GM12873 (cell line): ENCODE results near the gene SMCO2.

ENCODE experiments used
- CTCF ChIP-seq: IDR thresholded peaks from 2 replicates; pipeline ENCODE4 v1.5.1; 2012; ENCODE audit warnings: low read depth, mild to moderate bottlenecking, moderate library complexity, low read length, control low read depth; ENCODE audit not compliant: insufficient read depth; ENCODE audit errors: missing control alignments

The SMCO2 gene

GRCh38 chr12:27534765-27535161 is 88.2 kb downstream of the SMCO2 start:
- no peak for TF ChIP-seq CTCF

GRCh38 chr12:27535318-27535717 is 88.8 kb downstream of the SMCO2 start:
- TF ChIP-seq CTCF = no peak

GRCh38 chr12:27537855-27538675 is 91.5 kb downstream of the SMCO2 start:
- TF ChIP-seq CTCF = no peak

- no peak for TF ChIP-seq CTCF
These were observed 92.7 kb downstream of the SMCO2 start for GRCh38 chr12:27539191-27539631.

GRCh38 chr12:27541031-27541719 is 94.6 kb downstream of the SMCO2 start:
- no peak for TF ChIP-seq CTCF

GRCh38 chr12:27542628-27543027 is 96.1 kb downstream of the SMCO2 start:
- no peak for TF ChIP-seq CTCF

- TF ChIP-seq CTCF = no peak
These were observed 99.1 kb downstream of the SMCO2 start for GRCh38 chr12:27545665-27546064.
